GM12864 (cell line): ENCODE results near the gene POLR1F.

ENCODE experiments used
- DNase-seq: peaks from one replicate; pipeline ENCODE4 v3.0.0-alpha.2; 2011; ENCODE audit warnings: low read depth
- H3K4me3 ChIP-seq: 2 replicates; pipeline ENCODE4 v1.5.1; 2011; ENCODE audit warnings: mild to moderate bottlenecking, low read depth, low read length, control low read depth
- TF ChIP-seq, protein P1 (sequence below): IDR thresholded peaks from 2 replicates; pipeline ENCODE4 v1.5.1; 2011; ENCODE audit warnings: low read depth, mild to moderate bottlenecking, moderate library complexity, low read length, control low read depth, inconsistent platforms; ENCODE audit errors: missing control alignments

POLR1F gene

GRCh38 chr7:19681596-19681995, 27.2 kb downstream of the POLR1F start:
- no peak for DNase-seq
- TF ChIP-seq, protein P1, sequence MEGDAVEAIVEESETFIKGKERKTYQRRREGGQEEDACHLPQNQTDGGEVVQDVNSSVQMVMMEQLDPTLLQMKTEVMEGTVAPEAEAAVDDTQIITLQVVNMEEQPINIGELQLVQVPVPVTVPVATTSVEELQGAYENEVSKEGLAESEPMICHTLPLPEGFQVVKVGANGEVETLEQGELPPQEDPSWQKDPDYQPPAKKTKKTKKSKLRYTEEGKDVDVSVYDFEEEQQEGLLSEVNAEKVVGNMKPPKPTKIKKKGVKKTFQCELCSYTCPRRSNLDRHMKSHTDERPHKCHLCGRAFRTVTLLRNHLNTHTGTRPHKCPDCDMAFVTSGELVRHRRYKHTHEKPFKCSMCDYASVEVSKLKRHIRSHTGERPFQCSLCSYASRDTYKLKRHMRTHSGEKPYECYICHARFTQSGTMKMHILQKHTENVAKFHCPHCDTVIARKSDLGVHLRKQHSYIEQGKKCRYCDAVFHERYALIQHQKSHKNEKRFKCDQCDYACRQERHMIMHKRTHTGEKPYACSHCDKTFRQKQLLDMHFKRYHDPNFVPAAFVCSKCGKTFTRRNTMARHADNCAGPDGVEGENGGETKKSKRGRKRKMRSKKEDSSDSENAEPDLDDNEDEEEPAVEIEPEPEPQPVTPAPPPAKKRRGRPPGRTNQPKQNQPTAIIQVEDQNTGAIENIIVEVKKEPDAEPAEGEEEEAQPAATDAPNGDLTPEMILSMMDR = no peak
- no peak overlapping the region for H3K4me3 ChIP-seq

GRCh38 chr7:19677180-19677579, 31.7 kb downstream of the POLR1F start:
- no peak overlapping the region for H3K4me3 ChIP-seq
- TF ChIP-seq, protein P1 = no peak
- DNase-seq = no peak

GRCh38 chr7:19675816-19676215, 33.0 kb downstream of the POLR1F start:
- TF ChIP-seq, protein P1 = no peak
- H3K4me3 ChIP-seq = no peak overlapping the region
- DNase-seq = no peak

- H3K4me3 ChIP-seq = no peak overlapping the region
- no peak for DNase-seq
- TF ChIP-seq, protein P1 = no peak
These were observed 34.4 kb downstream of the POLR1F start for GRCh38 chr7:19674266-19674960.

- DNase-seq = no peak
- H3K4me3 ChIP-seq = no peak overlapping the region
- TF ChIP-seq, protein P1 = no peak
These were observed 38.0 kb downstream of the POLR1F start for GRCh38 chr7:19670806-19671205.

DNA sequence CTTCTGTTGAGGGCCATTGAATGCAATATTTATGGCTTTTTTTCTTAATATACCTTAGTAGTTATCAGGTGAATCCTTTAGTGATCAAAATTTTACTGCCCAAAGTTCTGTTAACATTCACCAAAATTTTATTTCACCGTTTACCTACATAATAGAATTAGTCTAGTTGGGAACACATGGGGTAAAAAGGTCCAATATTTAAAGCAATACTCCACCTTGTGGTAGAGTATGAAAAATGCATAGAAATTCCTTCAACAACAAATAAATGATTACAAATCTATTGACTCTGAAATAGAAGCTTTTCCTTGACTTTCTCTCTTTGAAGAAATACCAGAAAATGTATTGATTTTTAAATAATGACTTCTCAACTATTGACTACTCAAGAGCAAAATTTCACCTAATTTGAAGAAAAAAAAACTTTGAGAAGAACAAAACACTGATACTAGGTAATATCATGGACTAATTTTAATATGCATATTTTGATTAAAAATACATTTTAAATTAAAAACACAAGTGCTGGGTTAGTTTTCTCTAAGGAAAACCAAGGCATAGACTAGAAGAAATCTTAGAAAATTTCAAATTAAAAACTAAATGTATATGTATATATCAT, 43.3 kb downstream of the POLR1F start:
- no peak overlapping the region for H3K4me3 ChIP-seq
- no peak for DNase-seq
- TF ChIP-seq, protein P1 = peak; percentile 41
